ENCODE results near the gene TNRC6B.

DNA sequence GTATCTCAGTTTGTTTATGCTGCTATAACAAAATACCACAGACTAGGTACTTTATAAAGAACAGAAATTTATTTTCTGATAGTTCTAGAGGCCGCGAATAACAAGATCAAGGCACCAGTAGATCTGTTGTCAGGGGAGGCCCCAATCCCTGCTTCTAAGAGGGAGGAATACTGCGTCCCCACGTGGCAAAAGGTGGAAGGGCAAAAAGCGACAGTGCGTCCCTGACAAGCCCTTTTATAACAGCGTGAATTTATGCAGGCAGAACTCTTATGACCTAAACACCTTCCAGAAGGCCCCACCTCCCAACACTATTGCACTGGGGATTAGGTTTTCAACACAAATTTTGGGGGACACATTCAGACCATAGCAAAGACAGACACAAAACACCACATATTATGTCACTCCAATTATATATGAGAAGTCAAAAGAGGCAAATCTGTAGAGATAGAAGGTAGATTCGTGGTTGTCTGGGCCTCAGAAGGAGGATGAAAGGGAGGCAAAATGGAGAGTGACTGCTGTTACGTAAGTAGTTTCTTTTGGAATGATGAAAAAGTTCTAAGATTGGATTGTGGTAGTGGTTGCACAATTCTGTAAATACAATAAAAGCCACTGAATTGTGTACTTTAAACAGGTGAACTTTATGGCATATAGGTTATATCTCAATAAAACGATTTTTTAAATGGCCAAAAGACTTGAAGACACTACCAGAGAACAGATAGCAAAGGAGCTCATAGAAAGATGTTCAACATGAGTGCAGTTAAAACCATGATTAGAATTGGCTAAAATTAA lies 30.1 kb upstream of the TNRC6B start:
- TF ChIP-seq GATA2 (IDR thresholded peaks at IDR 0.05; ENCODE audit: low read depth, low read length) (no peak), GATA3 (IDR thresholded peaks at IDR 0.05; ENCODE audit: low read depth, low read length) (no peak)
